ENCODE measurements around the gene ARHGAP15.

Gene ARHGAP15

GRCh38 chr2:143480601-143481236 is 351.5 kb downstream of the ARHGAP15 start:
- Histone ChIP-seq H3K4me3 (no peak overlapping the region), H3K27ac (peak overlapping the region; percentile 68 to 87)
- DNase-seq (ENCODE audit: low spot score): no peak
- TF ChIP-seq CTCF (IDR thresholded peaks at IDR 0.05): no peak

- H3K27ac ChIP-seq: peak overlapping the region; percentile 68 to 87
- H3K4me3 ChIP-seq: no peak overlapping the region
- no peak for DNase-seq (ENCODE audit: low spot score)
- no peak for TF ChIP-seq CTCF (IDR thresholded peaks at IDR 0.05)
Measured at GRCh38 chr2:143481237-143481623, 352.0 kb downstream of the ARHGAP15 start.

GRCh38 chr2:143481733-143482132 is 352.5 kb downstream of the ARHGAP15 start:
- DNase-seq (ENCODE audit: low spot score): no peak
- Histone ChIP-seq H3K27ac (peak overlapping the region; percentile 68 to 87), H3K4me3 (no peak overlapping the region)
- TF ChIP-seq CTCF (IDR thresholded peaks at IDR 0.05): no peak

- H3K4me3 ChIP-seq: peak overlapping the region; percentile 34
Measured at GRCh38 chr2:143482316-143482715, 353.1 kb downstream of the ARHGAP15 start.

GRCh38 chr2:143482771-143483170 is 353.6 kb downstream of the ARHGAP15 start:
- H3K27ac ChIP-seq: peak overlapping the region; percentile 68 to 87
- no peak for TF ChIP-seq CTCF (IDR thresholded peaks at IDR 0.05)
- DNase-seq (ENCODE audit: low spot score): no peak
- peak overlapping the region; percentile 34 for H3K4me3 ChIP-seq

More at GRCh38 chr2:143482316-143482715, 353.1 kb downstream of the ARHGAP15 start:
- TF ChIP-seq CTCF (IDR thresholded peaks at IDR 0.05): no peak
- H3K27ac ChIP-seq: peak overlapping the region; percentile 68 to 87
- DNase-seq (ENCODE audit: low spot score): no peak

- no peak for DNase-seq (ENCODE audit: low spot score)
Measured at GRCh38 chr2:143486976-143487375, 357.8 kb downstream of the ARHGAP15 start.

More at GRCh38 chr2:143486976-143487375, 357.8 kb downstream of the ARHGAP15 start:
- TF ChIP-seq CTCF (IDR thresholded peaks at IDR 0.05): no peak
- no peak overlapping the region for H3K4me3 ChIP-seq
- H3K27ac ChIP-seq: no peak overlapping the region

Data from coronary artery (tissue), 2 donors.